ENCODE results near the gene FAM240A.

The FAM240A gene

DNA sequence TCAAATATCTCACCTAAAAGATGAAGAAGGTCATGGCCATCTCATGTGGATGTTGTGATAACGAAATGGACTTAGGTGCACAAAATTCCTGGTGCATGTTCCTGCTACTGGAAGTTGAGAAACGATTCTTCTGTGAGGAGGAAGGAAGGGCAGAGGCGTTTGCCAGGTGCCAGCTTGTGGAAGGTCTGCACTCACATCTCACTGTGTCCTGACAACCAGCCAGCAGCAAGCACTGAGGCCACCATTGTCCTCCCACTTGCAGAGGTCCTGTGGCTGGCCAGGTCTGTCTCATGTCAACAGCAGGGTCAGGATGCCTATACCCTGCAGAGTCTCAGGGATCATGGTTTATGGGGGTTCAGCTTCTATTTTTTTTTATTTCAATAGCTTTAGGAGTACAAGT, 3.7 kb downstream of the FAM240A start:
- DNase-seq (ENCODE audit: low read depth) = no peak
- TF ChIP-seq, protein P1, sequence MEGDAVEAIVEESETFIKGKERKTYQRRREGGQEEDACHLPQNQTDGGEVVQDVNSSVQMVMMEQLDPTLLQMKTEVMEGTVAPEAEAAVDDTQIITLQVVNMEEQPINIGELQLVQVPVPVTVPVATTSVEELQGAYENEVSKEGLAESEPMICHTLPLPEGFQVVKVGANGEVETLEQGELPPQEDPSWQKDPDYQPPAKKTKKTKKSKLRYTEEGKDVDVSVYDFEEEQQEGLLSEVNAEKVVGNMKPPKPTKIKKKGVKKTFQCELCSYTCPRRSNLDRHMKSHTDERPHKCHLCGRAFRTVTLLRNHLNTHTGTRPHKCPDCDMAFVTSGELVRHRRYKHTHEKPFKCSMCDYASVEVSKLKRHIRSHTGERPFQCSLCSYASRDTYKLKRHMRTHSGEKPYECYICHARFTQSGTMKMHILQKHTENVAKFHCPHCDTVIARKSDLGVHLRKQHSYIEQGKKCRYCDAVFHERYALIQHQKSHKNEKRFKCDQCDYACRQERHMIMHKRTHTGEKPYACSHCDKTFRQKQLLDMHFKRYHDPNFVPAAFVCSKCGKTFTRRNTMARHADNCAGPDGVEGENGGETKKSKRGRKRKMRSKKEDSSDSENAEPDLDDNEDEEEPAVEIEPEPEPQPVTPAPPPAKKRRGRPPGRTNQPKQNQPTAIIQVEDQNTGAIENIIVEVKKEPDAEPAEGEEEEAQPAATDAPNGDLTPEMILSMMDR (IDR thresholded peaks at IDR 0.05; ENCODE audit: insufficient read depth, low read depth, low read length, missing control alignments) = no peak
- H3K4me3 ChIP-seq (ENCODE audit: low read depth, low read length) = no peak overlapping the region

DNA sequence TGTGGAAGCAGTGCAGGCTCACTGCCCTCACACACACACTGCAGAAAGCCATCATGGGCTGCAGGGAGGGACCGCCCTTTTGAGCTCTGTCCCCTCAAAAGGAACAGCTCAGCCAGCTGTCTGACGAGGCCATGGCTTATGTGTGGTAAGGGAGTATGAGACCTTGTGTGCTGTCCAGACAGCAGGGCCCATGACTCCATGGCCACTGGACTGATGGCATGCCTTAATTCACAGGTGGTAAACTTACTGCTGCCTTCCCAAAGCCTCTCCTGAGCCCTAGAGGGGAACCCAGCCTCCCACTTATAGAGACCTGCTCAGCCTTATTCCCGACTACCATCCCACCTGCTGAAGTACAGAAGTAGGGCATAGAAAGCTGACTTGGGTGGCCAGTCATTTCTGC, 5.6 kb downstream of the FAM240A start:
- TF ChIP-seq, protein P1 (IDR thresholded peaks at IDR 0.05; ENCODE audit: insufficient read depth, low read depth, low read length, missing control alignments) = no peak
- H3K4me3 ChIP-seq (ENCODE audit: low read depth, low read length) = no peak overlapping the region
- no peak for DNase-seq (ENCODE audit: low read depth)

DNA sequence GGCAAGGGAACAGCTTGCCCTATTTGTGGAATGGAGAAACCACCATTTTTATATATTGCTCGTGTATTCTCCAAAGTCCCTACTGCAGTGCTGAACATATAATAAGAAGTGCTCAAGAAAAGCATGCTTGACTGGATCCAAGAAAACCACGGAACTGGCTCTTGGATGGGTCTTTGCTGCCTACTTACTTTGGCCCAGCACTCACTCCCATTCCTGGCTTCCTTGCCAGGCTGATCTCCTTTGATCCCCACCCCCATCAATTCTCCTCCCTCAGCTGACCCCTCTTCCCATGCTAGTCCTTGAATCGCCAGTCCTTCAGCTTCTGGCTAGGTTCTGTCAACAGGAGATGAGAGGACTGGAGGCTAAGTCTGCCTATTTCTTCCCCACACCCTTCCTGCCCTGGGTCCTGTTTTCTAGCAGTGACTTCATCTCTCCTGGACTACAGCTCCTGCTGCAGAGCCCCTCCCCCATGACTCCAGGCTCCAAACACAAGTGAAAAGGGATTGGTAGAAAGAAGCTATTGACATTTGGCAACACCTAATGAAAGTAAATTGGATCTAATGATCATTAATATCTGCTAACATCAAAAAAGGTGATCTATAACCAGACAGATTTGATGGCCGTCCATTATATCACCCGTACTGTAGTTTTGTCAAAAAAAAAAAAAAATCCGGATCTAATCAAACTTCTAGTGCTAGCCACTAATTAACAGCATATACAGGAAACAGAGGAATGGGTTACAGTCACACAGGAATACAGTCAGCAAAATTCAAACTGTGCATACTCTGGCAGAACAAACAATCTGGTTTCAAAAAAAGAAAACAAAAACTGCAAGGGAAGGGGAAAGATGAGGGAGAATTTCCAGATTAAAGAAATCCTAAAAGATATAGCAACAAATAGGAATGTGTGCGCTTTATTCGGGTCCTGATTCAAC, 7.8 kb downstream of the FAM240A start:
- TF ChIP-seq, protein P1 (IDR thresholded peaks at IDR 0.05; ENCODE audit: insufficient read depth, low read depth, low read length, missing control alignments) = no peak
- DNase-seq (ENCODE audit: low read depth) = no peak
- no peak overlapping the region for H3K4me3 ChIP-seq (ENCODE audit: low read depth, low read length)

DNA sequence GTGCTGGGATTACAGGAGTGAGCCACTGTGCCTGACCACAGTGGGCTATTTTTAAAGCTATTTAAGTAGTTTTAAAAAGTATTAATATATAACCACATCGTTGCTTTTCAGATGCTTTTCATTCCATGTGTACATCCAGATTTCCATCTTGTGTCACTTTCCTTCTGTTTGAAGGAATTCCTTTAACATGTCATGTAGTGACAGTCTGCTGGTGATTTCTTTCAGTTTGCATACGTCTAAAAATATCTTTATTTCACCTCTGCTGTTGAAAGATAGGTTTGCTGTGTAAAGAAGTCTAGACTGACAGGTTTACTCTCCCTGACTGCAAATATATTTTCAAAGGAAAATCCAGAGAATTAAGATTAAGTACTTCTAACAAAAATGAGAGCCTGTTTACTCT, 12.2 kb downstream of the FAM240A start:
- TF ChIP-seq, protein P1 (IDR thresholded peaks at IDR 0.05; ENCODE audit: insufficient read depth, low read depth, low read length, missing control alignments) = no peak
- no peak for DNase-seq (ENCODE audit: low read depth)
- no peak overlapping the region for H3K4me3 ChIP-seq (ENCODE audit: low read depth, low read length)

DNA sequence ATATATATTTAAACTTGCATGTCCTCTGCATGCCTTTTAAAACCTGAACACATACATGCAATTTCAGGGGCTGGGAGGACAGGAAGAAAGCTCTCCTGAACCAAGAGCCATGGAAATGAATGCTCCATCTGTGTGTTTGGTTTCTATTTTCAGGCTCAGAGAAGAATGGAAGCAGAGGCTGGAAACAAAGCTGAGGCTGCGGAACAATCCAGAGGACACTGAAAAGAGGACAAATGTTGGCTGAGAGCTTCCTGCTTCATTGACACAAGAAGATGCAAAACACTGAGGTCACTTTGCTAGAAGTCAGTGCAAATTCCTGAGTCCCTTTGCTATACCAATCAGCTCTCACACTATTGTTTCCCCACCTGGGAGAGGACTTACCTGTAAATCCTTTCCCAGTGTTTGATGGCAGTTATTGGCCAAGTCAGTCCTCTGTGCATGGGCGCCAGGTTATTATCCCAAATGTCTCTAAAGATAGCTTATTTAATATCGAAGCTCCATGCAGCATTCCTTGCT, 12.7 kb downstream of the FAM240A start:
- H3K4me3 ChIP-seq (ENCODE audit: low read depth, low read length) = no peak overlapping the region
- TF ChIP-seq, protein P1 (IDR thresholded peaks at IDR 0.05; ENCODE audit: insufficient read depth, low read depth, low read length, missing control alignments) = no peak
- DNase-seq (ENCODE audit: low read depth) = no peak

DNA sequence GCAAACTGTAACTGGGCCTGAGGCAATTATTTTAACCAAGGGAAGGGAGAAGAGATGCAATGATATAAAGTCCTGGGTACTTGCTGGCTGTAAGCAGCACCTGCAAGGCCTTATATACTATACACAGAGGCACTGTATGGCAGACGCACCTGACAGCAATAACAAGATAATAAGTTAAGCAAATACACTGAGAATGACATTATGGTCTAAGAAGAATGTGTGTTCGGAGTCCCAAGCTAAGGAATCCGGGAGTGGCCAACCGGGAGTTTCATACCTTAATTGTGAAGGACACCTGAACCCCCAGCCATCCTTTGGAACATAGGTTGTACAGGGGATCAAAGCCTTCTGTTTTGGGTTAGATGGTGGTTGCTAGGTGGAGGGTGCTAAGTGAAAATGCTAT, 13.7 kb downstream of the FAM240A start:
- no peak for DNase-seq (ENCODE audit: low read depth)
- TF ChIP-seq, protein P1 (IDR thresholded peaks at IDR 0.05; ENCODE audit: insufficient read depth, low read depth, low read length, missing control alignments) = no peak
- no peak overlapping the region for H3K4me3 ChIP-seq (ENCODE audit: low read depth, low read length)
